DND-41 (cell line): Measurements from ENCODE around the gene LCN2.

Experiments used
- ATAC-seq: fragments of 200-7000 bp; cut with Tn5 transposase; 3 replicates; pipeline ENCODE4 v1.9.1; 2021; ENCODE audit warnings: low read depth; ENCODE audit not compliant: insufficient read depth
- DNase-seq: peaks from one replicate; pipeline ENCODE4 v3.0.0-alpha.2; 2020
- H2AFZ ChIP-seq: 2 replicates; pipeline ENCODE4 v1.6.0; 2012; ENCODE audit warnings: low read depth, low read length
- H3K27ac ChIP-seq: 2 replicates; pipeline ENCODE4 v1.5.1; 2012; ENCODE audit warnings: low read length, inconsistent platforms
- H3K27me3 ChIP-seq: fragments of 200-600 bp; sonication (generic); 2 replicates; pipeline ENCODE4 v1.6.0; 2012; ENCODE audit warnings: low read length, mild to moderate bottlenecking, inconsistent platforms; ENCODE audit not compliant: insufficient read depth, poor library complexity
- H3K36me3 ChIP-seq: 2 replicates; pipeline ENCODE4 v1.5.1; 2012; ENCODE audit warnings: low read length, inconsistent platforms; ENCODE audit not compliant: insufficient read depth
- H3K4me1 ChIP-seq: 2 replicates; pipeline ENCODE4 v1.5.1; 2012; ENCODE audit warnings: mild to moderate bottlenecking, low read length; ENCODE audit not compliant: insufficient read depth
- H3K4me2 ChIP-seq: 2 replicates; pipeline ENCODE4 v1.6.0; 2012; ENCODE audit warnings: mild to moderate bottlenecking, moderate library complexity, low read length, inconsistent platforms; ENCODE audit not compliant: insufficient read depth
- H3K4me3 ChIP-seq, 2 experiments: fragments of 200-600 bp in 1 of 2; shearing (Covaris generic) in 1 of 2; 2 replicates each; pipeline ENCODE4 v1.5.1; 2012 to 2016; ENCODE audit warnings: inconsistent platforms in 2 of 2, low read length in 2 of 2, mild to moderate bottlenecking in 2 of 2, low read depth in 1 of 2, moderate library complexity in 1 of 2
- H3K79me2 ChIP-seq: 2 replicates; pipeline ENCODE4 v1.6.0; 2012; ENCODE audit warnings: low read length, inconsistent platforms; ENCODE audit not compliant: insufficient read depth
- H3K9ac ChIP-seq: 2 replicates; pipeline ENCODE4 v1.6.0; 2012; ENCODE audit warnings: low read depth, mild to moderate bottlenecking, inconsistent platforms, low read length, moderate library complexity
- H3K9me3 ChIP-seq: 2 replicates; pipeline ENCODE4 v1.5.1; 2012; ENCODE audit warnings: low read length, moderate library complexity, mild to moderate bottlenecking, inconsistent platforms; ENCODE audit not compliant: insufficient read depth, severe bottlenecking
- H4K20me1 ChIP-seq: 2 replicates; pipeline ENCODE4 v1.6.0; 2012; ENCODE audit warnings: low read length; ENCODE audit not compliant: insufficient read depth
- CTCF ChIP-seq: IDR thresholded peaks from 2 replicates; pipeline ENCODE4 v1.5.1; 2012; ENCODE audit warnings: borderline replicate concordance, low read length, moderate library complexity, mild to moderate bottlenecking; ENCODE audit not compliant: poor library complexity, severe bottlenecking; ENCODE audit errors: extremely low read depth
- EZH2 ChIP-seq: IDR thresholded peaks from 3 replicates; pipeline ENCODE4 v1.6.1; 2012; ENCODE audit warnings: borderline replicate concordance, low read depth, mild to moderate bottlenecking, moderate library complexity, low read length, inconsistent platforms; ENCODE audit not compliant: severe bottlenecking

LCN2 gene

GRCh38 chr9:128182893-128183588 lies 33.8 kb downstream of the LCN2 start:
- Histone ChIP-seq H3K4me2 (no peak overlapping the region), H3K27ac (no peak overlapping the region), H4K20me1 (no peaks in the 10 kb centered on the region), H3K27me3 (no peaks in the 10 kb centered on the region), H3K9ac (no peak overlapping the region), H3K4me3 (no peak overlapping the region), H3K36me3 (peaks cover 63% of the 10 kb centered on the region), H2AFZ (no peak overlapping the region), H3K4me1 (no peaks in the 10 kb centered on the region), H3K9me3 (peaks cover 8% of the 10 kb centered on the region), H3K79me2 (no peaks in the 10 kb centered on the region)
- TF ChIP-seq EZH2 (no peak), CTCF (no peak)
- DNase-seq, result no peak
- no peak for ATAC-seq

- no peak overlapping the region for H3K4me2 ChIP-seq
- no peak for ATAC-seq
Observed at GRCh38 chr9:128185979-128186965, 37.0 kb downstream of the LCN2 start.

GRCh38 chr9:128187361-128187760 lies 38.1 kb downstream of the LCN2 start:
- no peaks in the 10 kb centered on the region for H3K9me3 ChIP-seq
- H3K27ac ChIP-seq, result no peak overlapping the region
- ATAC-seq (no peak), DNase-seq (no peak)
- H4K20me1 ChIP-seq, result no peaks in the 10 kb centered on the region
- peaks cover 44% of the 10 kb centered on the region for H3K36me3 ChIP-seq
- no peak overlapping the region for H3K4me2 ChIP-seq
- H3K9ac ChIP-seq, result no peak overlapping the region
- H3K27me3 ChIP-seq, result no peaks in the 10 kb centered on the region
- H3K79me2 ChIP-seq, result peaks cover 13% of the 10 kb centered on the region
- no peak overlapping the region for H3K4me3 ChIP-seq
- no peak for TF ChIP-seq CTCF
- TF ChIP-seq EZH2, result no peak
- peaks cover 18% of the 10 kb centered on the region for H3K4me1 ChIP-seq
- no peak overlapping the region for H2AFZ ChIP-seq

More at GRCh38 chr9:128185979-128186965, 37.0 kb downstream of the LCN2 start:
- no peak overlapping the region for H3K27ac ChIP-seq
- TF ChIP-seq CTCF, result no peak
- no peak for TF ChIP-seq EZH2
- no peaks in the 10 kb centered on the region for H4K20me1 ChIP-seq
- no peak overlapping the region for H3K4me3 ChIP-seq
- H3K9ac ChIP-seq, result no peak overlapping the region
- no peak for DNase-seq
- no peaks in the 10 kb centered on the region for H3K9me3 ChIP-seq
- H2AFZ ChIP-seq, result no peak overlapping the region
- peaks cover 13% of the 10 kb centered on the region for H3K79me2 ChIP-seq
- peaks cover 12% of the 10 kb centered on the region for H3K4me1 ChIP-seq
- H3K27me3 ChIP-seq, result no peaks in the 10 kb centered on the region
- H3K36me3 ChIP-seq, result peaks cover 45% of the 10 kb centered on the region
